GM19397 (cell line): ENCODE data around the gene GOLGA8H.
"Not testable (repeated sequence)": the region's sequence is repeated elsewhere in the genome, so short reads cannot be mapped to it uniquely, and the experiment has no call there.

ENCODE experiments used
- ATAC-seq: cut with Tn5 transposase; IDR thresholded peaks from one replicate; pipeline ENCODE4 v1.9.1; 2021; ENCODE audit warnings: mild to moderate bottlenecking, moderate library complexity; ENCODE audit not compliant: unreplicated experiment

GOLGA8H gene

DNA sequence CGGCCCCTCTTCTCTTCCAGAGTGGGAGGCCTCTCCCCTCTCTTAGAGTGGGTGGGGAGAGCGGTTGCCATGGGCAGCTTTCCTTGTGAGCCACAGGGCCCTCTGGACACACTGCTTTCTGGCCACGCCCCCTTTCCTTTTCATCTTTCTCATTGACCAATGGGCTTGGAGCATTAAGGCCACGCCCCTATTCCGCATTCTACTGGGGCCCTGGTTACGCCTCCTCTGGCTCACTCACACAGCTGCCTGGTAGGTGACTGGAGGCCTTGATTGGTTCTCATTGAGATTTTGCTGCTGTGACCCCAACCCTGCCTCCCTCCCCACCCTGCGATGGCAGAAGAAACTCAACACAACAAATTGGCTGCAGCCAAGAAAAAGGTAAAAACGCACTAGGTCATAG is at the start of gene GOLGA8H:
Gene GOLGA8H, plus strand, starts transcription at position 233 of the 400 bp plus-strand sequence. Its CDS starts 98 bp downstream, at position 331.
- not testable (repeated sequence) for ATAC-seq

GRCh38 chr15:30566949-30567348 is 36.9 kb upstream of the GOLGA8H start:
- not testable (repeated sequence) for ATAC-seq

GRCh38 chr15:30573012-30573491 is 30.8 kb upstream of the GOLGA8H start:
- not testable (repeated sequence) for ATAC-seq

DNA sequence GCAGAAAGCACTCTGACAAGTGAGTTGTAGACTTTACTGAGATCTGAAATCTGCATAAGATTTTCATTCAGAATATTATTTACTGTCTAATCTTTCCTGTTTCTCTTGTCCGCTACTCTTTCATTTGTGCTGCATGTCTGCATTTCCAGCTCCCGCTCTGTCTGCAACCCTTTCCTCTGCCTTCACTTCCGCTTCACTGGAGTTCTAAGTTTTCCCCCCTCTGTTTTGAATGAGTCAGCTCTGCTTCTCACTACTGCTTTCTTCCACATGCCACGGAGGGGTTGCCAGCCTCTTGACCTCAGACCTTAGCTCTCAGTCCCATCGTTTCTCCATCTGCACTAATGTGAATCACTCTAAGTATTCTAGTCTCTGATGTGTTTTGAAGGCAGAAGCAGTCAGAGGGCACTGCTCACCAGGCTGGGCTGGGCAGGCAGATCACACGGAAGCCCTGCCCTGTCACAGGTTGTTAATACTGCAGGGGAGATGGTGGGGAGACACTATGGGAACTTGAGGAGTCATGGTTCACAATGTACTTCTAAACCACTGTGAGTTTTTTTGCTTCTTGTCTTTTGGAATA is 24.3 kb upstream of the GOLGA8H start:
- not testable (repeated sequence) for ATAC-seq

- not testable (repeated sequence) for ATAC-seq
These were observed 23.1 kb upstream of the GOLGA8H start for GRCh38 chr15:30580716-30581115.

- ATAC-seq = not testable (repeated sequence)
These were observed 4.9 kb upstream of the GOLGA8H start for GRCh38 chr15:30598953-30599352.

DNA sequence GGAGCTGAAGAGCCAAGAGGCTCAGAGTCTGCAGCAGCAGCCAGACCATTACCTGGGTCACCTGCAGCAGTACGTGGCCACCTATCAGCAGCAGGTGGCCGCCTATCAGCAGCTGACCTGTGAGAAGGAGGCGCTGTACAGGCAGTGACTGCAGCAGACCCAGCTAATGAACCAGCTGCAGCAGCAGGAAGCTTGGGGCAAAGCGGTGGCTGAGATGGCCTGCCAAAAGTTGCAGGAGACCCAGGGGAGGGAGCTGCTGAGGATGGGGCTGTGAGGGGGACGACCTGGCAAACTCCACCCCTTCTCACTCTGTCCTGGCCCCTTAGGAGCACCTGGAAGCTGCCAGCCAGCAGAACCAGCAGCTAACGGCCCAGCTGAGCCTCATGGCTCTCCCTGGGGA is 8.4 kb downstream of the GOLGA8H start:
- ATAC-seq = not testable (repeated sequence)

GRCh38 chr15:30621342-30621741 is 17.5 kb downstream of the GOLGA8H start:
- not testable (repeated sequence) for ATAC-seq

GRCh38 chr15:30625436-30626193 is 21.8 kb downstream of the GOLGA8H start, which contains the start of gene ARHGAP11B:
Gene ARHGAP11B, plus strand, starts transcription at chr15:30626128.
- peak; percentile 94 for ATAC-seq

DNA sequence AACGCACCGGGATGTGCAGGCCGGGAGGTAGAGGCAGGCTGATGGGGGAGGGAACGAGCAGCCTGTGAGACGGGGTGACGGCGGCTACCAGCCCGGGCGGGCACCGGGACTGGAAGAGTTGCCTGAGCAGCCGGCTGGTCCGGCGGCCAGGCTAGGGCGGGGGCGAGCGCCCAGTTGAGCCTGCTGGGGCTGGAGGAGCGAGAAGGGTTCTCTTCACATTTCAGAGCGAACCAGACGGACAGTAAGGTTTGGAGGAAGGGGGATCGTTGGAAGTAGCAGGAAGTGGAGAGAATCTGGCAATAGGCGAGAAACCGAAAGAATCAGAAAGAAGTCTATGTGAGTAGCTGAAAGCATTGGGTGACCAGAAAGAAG is 22.4 kb downstream of the GOLGA8H start:
- not testable (repeated sequence) for ATAC-seq

GRCh38 chr15:30626632-30627031 is 22.8 kb downstream of the GOLGA8H start:
- not testable (repeated sequence) for ATAC-seq

- peak; percentile 69 for ATAC-seq
These were observed 46.4 kb downstream of the GOLGA8H start for GRCh38 chr15:30650012-30650929.

- not testable (repeated sequence) for ATAC-seq
These were observed 57.3 kb downstream of the GOLGA8H start for GRCh38 chr15:30661154-30661553.
